Dedifferentiated amniotic fluid mesenchymal stem cell (primary cell): ENCODE data around the gene RAB44.
"Not testable (repeated sequence)": the region's sequence is repeated elsewhere in the genome, so short reads cannot be mapped to it uniquely, and the experiment has no call there.

ENCODE experiments used
- DNase-seq: peaks from one replicate; pipeline ENCODE4 v3.0.0-alpha.2; 2016; ENCODE audit errors: extremely low spot score

The RAB44 gene

GRCh38 chr6:36697481-36697903 is at the start of gene RAB44:
Gene RAB44 (plus strand): TSS chr6:36697826. CDS start chr6:36704236, 6,410 bp downstream.
- no peak for DNase-seq

GRCh38 chr6:36649086-36649485 is 48.5 kb upstream of the RAB44 start:
- no peak for DNase-seq

GRCh38 chr6:36649701-36650484 is 47.7 kb upstream of the RAB44 start:
- no peak for DNase-seq

GRCh38 chr6:36650848-36651478 is 46.7 kb upstream of the RAB44 start:
- DNase-seq, result no peak

GRCh38 chr6:36651659-36652379 is 45.8 kb upstream of the RAB44 start:
- DNase-seq, result no peak

DNA sequence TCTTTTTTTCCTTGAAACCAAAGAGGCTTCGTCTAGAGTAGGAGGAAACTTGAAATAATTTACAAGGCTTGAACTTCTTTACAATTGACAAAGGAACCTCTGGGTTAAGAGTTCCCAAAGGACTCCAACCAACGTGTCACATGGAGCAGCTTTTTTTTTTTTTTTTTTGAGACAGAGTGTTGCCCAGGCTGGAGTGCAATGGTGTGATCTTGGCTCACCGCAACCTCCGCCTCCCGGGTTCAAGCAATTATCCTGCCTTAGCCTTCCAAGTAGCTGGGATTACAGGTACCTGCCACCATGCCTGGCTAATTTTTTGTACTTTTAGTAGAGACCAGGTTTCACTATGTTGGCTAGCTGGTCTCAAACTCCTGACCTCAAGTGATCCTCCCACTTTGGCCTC is 43.2 kb upstream of the RAB44 start:
- not testable (repeated sequence) for DNase-seq

DNA sequence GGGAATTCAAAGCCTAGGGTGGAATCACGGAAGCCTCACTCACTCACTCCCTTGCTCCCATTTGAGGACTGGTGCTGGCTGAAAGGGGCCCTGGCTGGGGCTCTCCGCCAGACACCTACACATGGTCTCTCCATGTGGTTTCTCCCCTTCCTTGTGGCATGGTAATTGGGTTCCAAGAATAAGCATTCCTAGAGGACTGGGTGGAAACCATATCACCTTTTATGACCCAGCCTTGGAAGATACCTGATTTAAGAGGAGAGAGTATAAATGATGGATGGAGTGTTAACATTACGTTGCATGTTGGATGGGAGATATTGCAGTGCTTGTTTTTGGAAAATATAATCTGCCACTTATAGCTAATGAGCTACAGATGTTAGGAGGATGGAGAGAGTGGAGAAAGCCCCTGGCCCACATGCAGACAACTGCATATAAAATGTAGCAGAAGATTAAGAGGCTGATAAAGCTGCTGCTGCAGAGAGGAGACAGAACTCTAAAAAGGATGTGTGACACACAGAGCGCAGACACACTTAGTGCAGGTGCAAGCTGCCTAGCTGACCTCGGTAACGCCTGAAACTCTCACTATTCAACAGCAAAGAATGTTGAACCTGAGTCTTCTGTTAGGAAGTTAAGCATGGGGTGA is 42.4 kb upstream of the RAB44 start:
- no peak for DNase-seq

GRCh38 chr6:36656441-36656840 is 41.2 kb upstream of the RAB44 start:
- DNase-seq, result no peak

- no peak for DNase-seq
Observed at GRCh38 chr6:36657271-36657670, 40.4 kb upstream of the RAB44 start.

DNA sequence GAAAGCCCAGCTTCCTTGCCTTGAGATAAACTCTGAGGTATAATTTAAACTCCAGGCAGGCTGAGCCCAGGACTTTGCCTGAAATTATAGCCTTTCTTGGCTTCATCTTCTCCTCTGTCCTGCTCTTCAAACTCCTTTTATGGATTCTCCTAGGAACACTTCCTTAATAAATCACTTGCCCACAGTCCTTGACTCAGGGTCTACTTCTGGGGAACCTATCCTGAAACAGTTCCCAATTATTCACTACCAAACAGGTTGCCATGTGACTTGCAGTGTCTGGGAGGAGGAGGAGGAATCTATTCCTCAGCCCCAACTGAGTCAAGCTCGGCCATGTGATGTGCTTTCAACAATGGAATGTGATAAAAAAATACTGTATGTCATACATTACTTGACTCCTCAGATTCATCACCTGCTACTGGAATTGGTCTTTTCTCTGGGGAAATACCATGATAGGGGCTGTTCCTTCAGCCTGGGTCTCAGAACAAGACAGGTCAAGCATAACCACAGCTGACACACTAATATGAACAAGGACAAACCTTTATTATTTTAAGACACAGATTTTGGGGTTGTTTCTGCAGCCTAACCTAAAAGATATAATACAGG is 39.6 kb upstream of the RAB44 start:
- DNase-seq, result no peak

- DNase-seq, result peak; percentile 44
Observed at GRCh38 chr6:36659271-36659670, 38.4 kb upstream of the RAB44 start.

- no peak for DNase-seq
Observed at GRCh38 chr6:36660771-36661471, 36.7 kb upstream of the RAB44 start.

DNA sequence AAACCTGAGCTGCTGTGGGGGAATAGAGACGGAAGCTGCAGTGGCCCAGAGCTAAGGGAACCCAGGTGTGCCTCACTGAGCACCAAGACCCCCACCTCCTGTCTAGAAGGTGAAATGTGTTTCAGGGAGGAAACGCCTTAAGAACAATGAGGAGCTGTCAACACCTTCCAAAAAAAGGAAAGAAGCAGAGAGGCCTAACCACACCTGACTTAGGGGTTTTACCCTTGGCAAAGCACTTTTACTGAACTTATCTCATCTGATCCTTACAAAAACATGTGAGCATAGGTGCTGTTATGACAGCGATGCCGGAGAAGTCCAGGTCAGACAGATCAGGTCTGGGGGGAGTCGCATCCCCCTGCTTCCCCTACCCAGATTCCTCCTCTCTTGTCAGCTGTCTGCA is 35.2 kb upstream of the RAB44 start:
- DNase-seq, result no peak

DNA sequence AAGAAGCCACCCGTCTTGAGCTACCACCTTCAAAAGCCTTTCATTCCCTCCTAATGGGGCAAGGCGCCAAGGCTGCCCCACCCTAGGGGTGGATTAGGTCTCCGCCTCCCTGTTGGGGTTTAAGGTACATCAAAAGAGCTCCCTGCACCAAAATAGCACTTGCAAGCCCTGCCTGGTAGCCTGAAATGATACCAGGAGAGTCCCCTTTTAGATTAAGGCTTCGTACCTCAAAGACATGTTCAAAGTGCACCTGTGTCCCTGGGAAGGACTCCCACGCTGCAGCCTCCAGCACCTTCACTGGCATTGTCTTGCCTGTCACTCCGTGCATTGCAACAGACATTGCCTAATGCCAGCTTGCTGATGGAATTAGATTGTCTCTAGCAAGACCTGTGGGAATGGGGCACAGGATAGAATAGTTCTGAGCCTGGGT is 34.8 kb upstream of the RAB44 start:
- DNase-seq, result no peak

DNA sequence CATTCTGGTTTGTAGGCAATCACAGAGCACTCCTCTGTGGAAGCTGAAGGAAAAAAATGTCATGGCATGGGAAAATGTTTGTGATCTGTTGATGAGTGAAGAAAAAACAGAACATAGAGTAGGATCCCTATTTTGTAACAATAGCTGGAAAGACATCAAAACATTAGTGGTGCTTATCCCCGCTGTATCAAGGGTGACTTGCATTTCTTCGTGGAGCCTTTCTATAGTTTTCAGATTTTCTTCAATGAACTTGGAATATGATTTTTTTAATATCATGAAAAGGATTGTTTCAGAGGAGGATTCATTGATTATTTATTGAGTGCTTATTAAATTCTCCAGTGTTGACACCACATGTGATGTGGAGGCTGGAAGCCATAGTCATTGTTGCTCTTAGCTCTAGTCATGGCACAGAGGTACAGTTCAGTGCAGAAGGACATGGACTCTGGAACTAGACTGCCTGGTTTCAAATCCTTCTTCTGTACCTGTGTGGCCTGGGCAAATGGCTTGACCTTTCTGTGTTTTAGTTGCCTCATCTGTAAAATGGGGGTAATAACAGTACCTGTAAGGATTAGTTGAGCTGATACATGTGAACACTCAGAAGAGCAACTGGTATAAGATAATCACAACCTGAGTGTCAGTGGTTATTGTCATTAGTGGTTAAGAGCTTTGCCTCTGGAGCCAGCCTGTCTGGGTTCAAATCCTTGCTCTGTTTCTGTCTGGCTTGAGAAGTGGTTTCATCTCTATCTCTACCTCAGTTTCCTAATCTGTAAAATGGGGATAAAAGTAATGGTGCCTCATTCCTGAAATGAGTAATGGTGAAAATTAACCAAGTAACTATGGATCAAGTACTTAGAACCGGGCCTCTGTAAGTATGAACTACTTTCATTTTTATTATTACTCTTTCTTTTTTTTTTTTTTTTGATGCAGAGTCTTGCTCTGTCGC is 33.9 kb upstream of the RAB44 start:
- DNase-seq, result no peak

DNA sequence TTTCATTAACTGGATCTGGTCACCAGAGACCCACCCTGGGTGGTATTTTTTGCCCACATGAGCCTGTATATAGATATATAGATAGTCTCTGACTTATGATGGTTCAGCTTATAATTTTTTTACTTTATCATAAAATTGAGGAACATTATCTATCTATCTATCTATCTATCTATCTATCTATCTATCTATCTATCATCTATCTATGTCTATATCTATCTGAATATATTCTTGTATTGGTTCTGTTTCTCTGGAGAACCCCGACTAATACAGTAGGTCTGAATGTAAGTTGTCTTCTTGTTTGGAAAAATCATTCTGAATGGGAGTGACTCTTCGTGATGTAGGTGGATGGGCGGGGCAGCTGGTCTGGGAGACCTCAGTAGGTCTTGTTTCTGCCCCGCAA is 32.4 kb upstream of the RAB44 start:
- DNase-seq, result no peak

DNA sequence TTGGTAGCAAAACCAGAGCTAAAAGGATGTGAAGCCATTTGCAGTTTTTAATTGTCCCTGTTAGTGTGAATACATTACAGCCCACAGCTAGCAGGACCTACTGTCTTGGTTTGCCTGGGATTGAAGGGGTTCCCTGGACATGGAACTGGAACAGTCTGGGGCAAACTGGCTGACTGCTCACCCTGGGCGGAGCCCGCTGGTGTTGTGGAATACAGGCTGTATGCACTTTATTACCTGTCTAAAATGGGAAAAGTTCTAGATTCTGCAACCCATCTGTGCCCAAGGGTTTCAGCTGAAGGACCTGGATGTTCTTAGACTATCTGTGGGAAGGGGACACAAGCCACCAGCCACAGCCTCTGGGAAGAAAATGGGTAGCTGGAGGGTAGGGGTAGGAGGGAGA is 31.3 kb upstream of the RAB44 start:
- DNase-seq, result no peak

GRCh38 chr6:36666826-36667591 is 30.6 kb upstream of the RAB44 start:
- DNase-seq, result peak; percentile 91

DNA sequence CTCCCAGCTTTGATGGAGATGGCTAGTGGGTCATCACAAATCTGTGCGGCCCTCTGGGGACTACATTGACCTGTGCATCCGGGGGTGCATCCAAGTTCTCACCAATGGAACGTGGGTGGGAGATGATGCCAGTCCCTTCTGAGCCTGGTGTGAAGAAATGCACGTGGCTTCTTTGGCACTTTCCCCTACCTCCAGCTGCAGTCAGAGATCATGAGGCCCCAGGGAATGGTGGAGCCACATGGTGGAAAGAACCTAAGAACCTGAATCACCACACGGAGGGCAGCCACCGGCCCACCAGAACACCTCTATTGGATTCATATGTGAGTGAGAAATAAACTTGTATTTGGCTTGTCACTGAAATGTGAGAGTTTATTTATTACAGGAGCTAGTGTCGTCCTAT is 29.0 kb upstream of the RAB44 start:
- DNase-seq, result no peak
